Fibroblast of peridontal ligament (primary cell): ENCODE data around the gene MEI1.
"Not testable (repeated sequence)": the region's sequence is repeated elsewhere in the genome, so short reads cannot be mapped to it uniquely, and the experiment has no call there.

Experiments
- DNase-seq: peaks from one replicate; pipeline ENCODE4 v3.0.0-alpha.2; 2010; ENCODE audit errors: extremely low read depth

The MEI1 gene

GRCh38 chr22:41681616-41682015 lies 17.7 kb upstream of the MEI1 start:
- no peak for DNase-seq

- DNase-seq, result peak; percentile 85
Observed at GRCh38 chr22:41682033-41682807, 17.1 kb upstream of the MEI1 start.

GRCh38 chr22:41683052-41683451 lies 16.3 kb upstream of the MEI1 start:
- DNase-seq, result no peak

- no peak for DNase-seq
Observed at GRCh38 chr22:41683616-41684015, 15.7 kb upstream of the MEI1 start.

- DNase-seq, result no peak
Observed at GRCh38 chr22:41684194-41684593, 15.1 kb upstream of the MEI1 start.

GRCh38 chr22:41686890-41687289 lies 12.4 kb upstream of the MEI1 start:
- not testable (repeated sequence) for DNase-seq

GRCh38 chr22:41687901-41688364 lies 11.4 kb upstream of the MEI1 start:
- DNase-seq, result peak; percentile 24

- peak; percentile 89 for DNase-seq
Observed at GRCh38 chr22:41688365-41689211, 10.7 kb upstream of the MEI1 start, which contains the start of gene SNU13. Gene SNU13, minus strand, starts transcription at chr22:41688867. Its CDS starts 71 bp downstream, at chr22:41688796.

GRCh38 chr22:41690476-41690875 lies 8.8 kb upstream of the MEI1 start:
- no peak for DNase-seq

GRCh38 chr22:41695211-41695610 lies 4.1 kb upstream of the MEI1 start:
- no peak for DNase-seq

- DNase-seq, result no peak
Observed at GRCh38 chr22:41696703-41697102, 2.6 kb upstream of the MEI1 start.

GRCh38 chr22:41697126-41697775 lies 2.1 kb upstream of the MEI1 start:
- DNase-seq, result peak; percentile 87

- no peak for DNase-seq
Observed at GRCh38 chr22:41700108-41700364, 733 bp downstream of the MEI1 start.

- DNase-seq, result no peak
Observed at GRCh38 chr22:41702763-41703162, 3.5 kb downstream of the MEI1 start.

GRCh38 chr22:41709341-41709740 lies 10.0 kb downstream of the MEI1 start:
- no peak for DNase-seq

- DNase-seq, result no peak
Observed at GRCh38 chr22:41713004-41713403, 13.7 kb downstream of the MEI1 start.

GRCh38 chr22:41722496-41722895 lies 23.2 kb downstream of the MEI1 start:
- DNase-seq, result no peak

GRCh38 chr22:41725510-41726110 lies 26.3 kb downstream of the MEI1 start:
- no peak for DNase-seq

- DNase-seq, result no peak
Observed at GRCh38 chr22:41731609-41732008, 32.3 kb downstream of the MEI1 start.

- no peak for DNase-seq
Observed at GRCh38 chr22:41732096-41732772, 32.9 kb downstream of the MEI1 start.

- DNase-seq, result not testable (repeated sequence)
Observed at GRCh38 chr22:41733241-41733640, 33.9 kb downstream of the MEI1 start.

- DNase-seq, result no peak
Observed at GRCh38 chr22:41739576-41739975, 40.3 kb downstream of the MEI1 start.
